ENCODE data around the gene HYDIN.

DNA sequence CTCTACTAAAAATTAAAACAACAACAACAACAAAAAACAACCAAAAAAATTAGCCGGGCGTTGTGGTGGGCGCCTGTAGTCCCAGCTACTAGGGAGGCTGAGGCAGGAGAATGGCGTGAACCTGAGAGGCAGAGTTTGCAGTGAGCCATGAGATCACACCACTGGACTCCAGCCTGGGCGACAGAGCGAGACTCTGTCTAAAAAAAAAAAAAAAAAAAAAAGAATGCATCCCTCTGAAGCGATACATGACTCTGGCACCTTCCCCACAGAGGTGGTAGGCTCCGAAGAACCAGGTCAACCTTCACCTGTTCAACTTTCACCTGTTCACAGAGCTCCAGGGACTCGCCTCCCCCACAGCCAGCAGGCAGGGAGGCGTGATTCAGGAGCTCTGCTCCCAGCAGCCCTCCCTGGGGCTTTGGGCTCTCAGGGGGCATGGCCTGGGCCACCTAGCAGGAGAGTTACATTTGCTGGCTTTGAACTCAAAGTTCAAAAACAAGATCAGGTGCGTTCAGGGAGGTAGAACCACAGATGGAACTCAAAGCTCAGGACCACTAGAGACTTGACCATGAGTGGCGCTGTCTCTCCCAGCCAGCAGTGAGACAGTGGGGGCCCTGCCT is 435.1 kb downstream of the HYDIN start:
- TF ChIP-seq POLR2A (IDR thresholded peaks at IDR 0.05; ENCODE audit: borderline replicate concordance, extremely low read depth, insufficient read depth, insufficient read length): no peak
- TF ChIP-seq, protein P1, sequence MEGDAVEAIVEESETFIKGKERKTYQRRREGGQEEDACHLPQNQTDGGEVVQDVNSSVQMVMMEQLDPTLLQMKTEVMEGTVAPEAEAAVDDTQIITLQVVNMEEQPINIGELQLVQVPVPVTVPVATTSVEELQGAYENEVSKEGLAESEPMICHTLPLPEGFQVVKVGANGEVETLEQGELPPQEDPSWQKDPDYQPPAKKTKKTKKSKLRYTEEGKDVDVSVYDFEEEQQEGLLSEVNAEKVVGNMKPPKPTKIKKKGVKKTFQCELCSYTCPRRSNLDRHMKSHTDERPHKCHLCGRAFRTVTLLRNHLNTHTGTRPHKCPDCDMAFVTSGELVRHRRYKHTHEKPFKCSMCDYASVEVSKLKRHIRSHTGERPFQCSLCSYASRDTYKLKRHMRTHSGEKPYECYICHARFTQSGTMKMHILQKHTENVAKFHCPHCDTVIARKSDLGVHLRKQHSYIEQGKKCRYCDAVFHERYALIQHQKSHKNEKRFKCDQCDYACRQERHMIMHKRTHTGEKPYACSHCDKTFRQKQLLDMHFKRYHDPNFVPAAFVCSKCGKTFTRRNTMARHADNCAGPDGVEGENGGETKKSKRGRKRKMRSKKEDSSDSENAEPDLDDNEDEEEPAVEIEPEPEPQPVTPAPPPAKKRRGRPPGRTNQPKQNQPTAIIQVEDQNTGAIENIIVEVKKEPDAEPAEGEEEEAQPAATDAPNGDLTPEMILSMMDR (IDR thresholded peaks at IDR 0.05 in 2 of 3, conservative IDR thresholded peaks at IDR 0.05 in 1 of 3; ENCODE audit: borderline replicate concordance in 1 of 3, insufficient read depth in 1 of 3, low read depth in 2 of 3, low read length in 2 of 3): no peak
- TF ChIP-seq TCF7L2 (IDR thresholded peaks at IDR 0.05; ENCODE audit: borderline replicate concordance, extremely low read depth, insufficient read depth, insufficient read length): no peak
- TF ChIP-seq YY1 (IDR thresholded peaks at IDR 0.05; ENCODE audit: extremely low read depth, insufficient replicate concordance, low read depth, low read length): no peak
- no peak for TF ChIP-seq EGR1 (IDR thresholded peaks at IDR 0.05; ENCODE audit: low read depth)
- no peak for TF ChIP-seq EZH2 (IDR thresholded peaks at IDR 0.05)
- TF ChIP-seq, protein P2, sequence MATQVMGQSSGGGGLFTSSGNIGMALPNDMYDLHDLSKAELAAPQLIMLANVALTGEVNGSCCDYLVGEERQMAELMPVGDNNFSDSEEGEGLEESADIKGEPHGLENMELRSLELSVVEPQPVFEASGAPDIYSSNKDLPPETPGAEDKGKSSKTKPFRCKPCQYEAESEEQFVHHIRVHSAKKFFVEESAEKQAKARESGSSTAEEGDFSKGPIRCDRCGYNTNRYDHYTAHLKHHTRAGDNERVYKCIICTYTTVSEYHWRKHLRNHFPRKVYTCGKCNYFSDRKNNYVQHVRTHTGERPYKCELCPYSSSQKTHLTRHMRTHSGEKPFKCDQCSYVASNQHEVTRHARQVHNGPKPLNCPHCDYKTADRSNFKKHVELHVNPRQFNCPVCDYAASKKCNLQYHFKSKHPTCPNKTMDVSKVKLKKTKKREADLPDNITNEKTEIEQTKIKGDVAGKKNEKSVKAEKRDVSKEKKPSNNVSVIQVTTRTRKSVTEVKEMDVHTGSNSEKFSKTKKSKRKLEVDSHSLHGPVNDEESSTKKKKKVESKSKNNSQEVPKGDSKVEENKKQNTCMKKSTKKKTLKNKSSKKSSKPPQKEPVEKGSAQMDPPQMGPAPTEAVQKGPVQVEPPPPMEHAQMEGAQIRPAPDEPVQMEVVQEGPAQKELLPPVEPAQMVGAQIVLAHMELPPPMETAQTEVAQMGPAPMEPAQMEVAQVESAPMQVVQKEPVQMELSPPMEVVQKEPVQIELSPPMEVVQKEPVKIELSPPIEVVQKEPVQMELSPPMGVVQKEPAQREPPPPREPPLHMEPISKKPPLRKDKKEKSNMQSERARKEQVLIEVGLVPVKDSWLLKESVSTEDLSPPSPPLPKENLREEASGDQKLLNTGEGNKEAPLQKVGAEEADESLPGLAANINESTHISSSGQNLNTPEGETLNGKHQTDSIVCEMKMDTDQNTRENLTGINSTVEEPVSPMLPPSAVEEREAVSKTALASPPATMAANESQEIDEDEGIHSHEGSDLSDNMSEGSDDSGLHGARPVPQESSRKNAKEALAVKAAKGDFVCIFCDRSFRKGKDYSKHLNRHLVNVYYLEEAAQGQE (IDR thresholded peaks at IDR 0.05; ENCODE audit: low read depth): no peak
